Colonic mucosa (tissue), 4 donors: ENCODE data around the gene MPV17L2. TPM values are rescaled to one million over a fixed set of nuclear protein-coding genes. Genes with fewer than 3 reads are reported as not detected.

Experiments
- DNase-seq: peaks from one replicate; pipeline ENCODE4 v3.0.0-alpha.2; 2020
- H3K27ac ChIP-seq: fragments of 200-600 bp; one replicate; pipeline ENCODE4 v1.8.0; 2021
- H3K27me3 ChIP-seq: fragments of 200-600 bp; one replicate; pipeline ENCODE4 v1.8.0; 2021
- H3K36me3 ChIP-seq: fragments of 200-600 bp; one replicate; pipeline ENCODE4 v1.8.0; 2021
- H3K4me1 ChIP-seq: fragments of 200-600 bp; one replicate; pipeline ENCODE4 v1.8.0; 2021; ENCODE audit warnings: mild to moderate bottlenecking
- H3K4me3 ChIP-seq: fragments of 200-600 bp; one replicate; pipeline ENCODE4 v1.8.0; 2021
- H3K9ac ChIP-seq, 2 donors: one replicate each; pipeline ENCODE4 v1.7.0; 2013; ENCODE audit warnings: control low read depth in 2 of 2, low read depth in 2 of 2, low read length in 2 of 2
- H3K9me3 ChIP-seq: fragments of 200-600 bp; one replicate; pipeline ENCODE4 v1.8.0; 2021
- CTCF ChIP-seq: fragments of 200-600 bp; IDR thresholded peaks from one replicate; pipeline ENCODE4 v1.8.0; 2022; ENCODE audit warnings: antibody characterized with exemption, mild to moderate bottlenecking
- intact Hi-C: fragments of 100-400 bp; cut with DNase I; formaldehyde crosslinking; loops from one replicate; pipeline ENCODE4 v1.14.1; 2022
- total RNA-seq, 2 donors: library from RNA; stranded (reverse); fragmentation: NEBNext Ultra II Directional in 1 of 2; extraction: Animal tissue kit (Norgen Biotek cat#: 25700) in 1 of 2; gene quantifications; one replicate each; pipeline ENCODE4 v1.2.1, GENCODE V29; 2021
- donor health status: healthy.
- donor health status: DM: no; HTN: no; CAD: no.
- donor health status: DM: no; HTN: no; CAD: no.

Gene MPV17L2
- total RNA-seq, 2 donors from 2014 or later: 8.9 to 21.7 TPM

- Histone ChIP-seq H3K27ac (no peak overlapping the region), H3K9ac (peak overlapping the region in 1 of 2 donors; percentile 34), H3K9me3 (no peaks in the 10 kb centered on the region), H3K27me3 (no peaks in the 10 kb centered on the region), H3K4me3 (no peak overlapping the region), H3K4me1 (peaks cover 5% of the 10 kb centered on the region), H3K36me3 (no peaks in the 10 kb centered on the region)
- DNase-seq: no peak
- TF ChIP-seq CTCF: no peak
- intact Hi-C loops: loop anchor here (10.0 kb wide), 1 partner anchor 212 kb away; the partner anchor contains the start of gene SSBP4
These were observed 9.4 kb downstream of the MPV17L2 start for GRCh38 chr19:18202397-18202777.

GRCh38 chr19:18202778-18203407 lies 9.9 kb downstream of the MPV17L2 start:
- Histone ChIP-seq H3K27me3 (no peaks in the 10 kb centered on the region), H3K9me3 (no peaks in the 10 kb centered on the region), H3K36me3 (no peaks in the 10 kb centered on the region), H3K9ac (peak overlapping the region; percentile 85 to 86), H3K27ac (no peak overlapping the region), H3K4me3 (peak overlapping the region; percentile 55), H3K4me1 (peaks cover 5% of the 10 kb centered on the region)
- intact Hi-C loops: loop anchor here (10.0 kb wide), 1 partner anchor 212 kb away; the partner anchor contains the start of gene SSBP4
- TF ChIP-seq CTCF: no peak
- peak; percentile 55 for DNase-seq

GRCh38 chr19:18203408-18203862 lies 10.4 kb downstream of the MPV17L2 start:
- no peak overlapping the region for H3K27ac ChIP-seq
- peak; percentile 68 for DNase-seq
- H3K9me3 ChIP-seq: no peaks in the 10 kb centered on the region
- peaks cover 5% of the 10 kb centered on the region for H3K4me1 ChIP-seq
- H3K9ac ChIP-seq: peak overlapping the region; percentile 85 to 86
- H3K4me3 ChIP-seq: peak overlapping the region; percentile 55
- H3K27me3 ChIP-seq: no peaks in the 10 kb centered on the region
- no peak for TF ChIP-seq CTCF
- intact Hi-C loops: loop anchor here (10.0 kb wide), 1 partner anchor 211 kb away; the partner anchor contains the start of gene SSBP4
- H3K36me3 ChIP-seq: no peaks in the 10 kb centered on the region

GRCh38 chr19:18203863-18204393 lies 10.9 kb downstream of the MPV17L2 start, which contains the start of gene RAB3A:
RAB3A (minus strand) TSS chr19:18204042; CDS start chr19:18202740, 1,302 bp downstream.
- intact Hi-C loops: loop anchor here (10.0 kb wide), 1 partner anchor 211 kb away; the partner anchor contains the start of gene SSBP4
- peak; percentile 100 for DNase-seq
- Histone ChIP-seq H3K27me3 (no peaks in the 10 kb centered on the region), H3K27ac (peak within 1 kb of the TSS; percentile 92), H3K4me3 (peak within 1 kb of the TSS; percentile 55), H3K9ac (peak within 1 kb of the TSS; percentile 85 to 86), H3K4me1 (peaks cover 5% of the 10 kb centered on the region), H3K36me3 (no peaks in the 10 kb centered on the region), H3K9me3 (no peaks in the 10 kb centered on the region)
- no peak for TF ChIP-seq CTCF

GRCh38 chr19:18204394-18205199 lies 11.6 kb downstream of the MPV17L2 start:
- TF ChIP-seq CTCF: no peak
- H3K4me1 ChIP-seq: peaks cover 5% of the 10 kb centered on the region
- H3K9me3 ChIP-seq: no peaks in the 10 kb centered on the region
- DNase-seq: peak; percentile 75
- peak overlapping the region; percentile 77 to 83 for H3K9ac ChIP-seq
- H3K27ac ChIP-seq: peak overlapping the region; percentile 92
- no peaks in the 10 kb centered on the region for H3K27me3 ChIP-seq
- intact Hi-C loops: loop anchor here (5.0 to 10.0 kb wide), 2 partner anchors 48 to 210 kb away; partner anchors contain the start of gene SSBP4
- no peaks in the 10 kb centered on the region for H3K36me3 ChIP-seq
- peak overlapping the region; percentile 53 for H3K4me3 ChIP-seq
